HEK293 (cell line): ENCODE data around the gene POU4F1.

Experiments
- CTCF ChIA-PET: fragments of 350-600 bp; formaldehyde crosslinking; extraction: SDS; loops from one replicate; lab custom pipeline; 2021; ENCODE audit warnings: antibody characterized with exemption; lab: Yijun Ruan, JAX
- POLR2A ChIA-PET: fragments of 300-600 bp; formaldehyde crosslinking; extraction: SDS; loops from one replicate; lab custom pipeline; 2020; ENCODE audit warnings: antibody characterized with exemption, inconsistent platforms; lab: Yijun Ruan, JAX
- H3K27ac ChIP-seq: fragments of 200-500 bp; sonication (Bioruptor generic); 2 replicates; pipeline ENCODE4 v1.5.1; 2014; ENCODE audit warnings: low read depth, low read length, control low read depth, inconsistent platforms; ENCODE audit errors: extremely low read depth
- H3K36me3 ChIP-seq, 2 experiments: fragments of 200-500 bp in 1 of 2; sonication (Bioruptor generic) in 1 of 2; 1 replicate in 1 of 2; 2 replicates in 1 of 2; pipeline ENCODE4 v1.5.1; 2014 to 2017; ENCODE audit warnings: inconsistent platforms in 2 of 2, low read length in 2 of 2; ENCODE audit not compliant: control insufficient read depth in 2 of 2, insufficient read depth in 1 of 2
- H3K4me1 ChIP-seq: fragments of 200-500 bp; sonication (Bioruptor generic); 2 replicates; pipeline ENCODE4 v1.5.1; 2014; ENCODE audit warnings: mild to moderate bottlenecking, low read length, inconsistent platforms; ENCODE audit not compliant: control insufficient read depth, insufficient read depth
- H3K4me3 ChIP-seq: 2 replicates; pipeline ENCODE4 v1.5.1; 2011; ENCODE audit warnings: low read depth, mild to moderate bottlenecking, control low read depth, low read length, moderate library complexity
- H3K9me3 ChIP-seq: fragments of 200-500 bp; sonication (Bioruptor generic); 2 replicates; pipeline ENCODE4 v1.5.1; 2014; ENCODE audit warnings: low read depth, low read length, inconsistent platforms; ENCODE audit not compliant: control insufficient read depth, insufficient read depth
- HIC1 ChIP-seq: fragments of 450-650 bp; formaldehyde crosslinking; IDR thresholded peaks from 2 replicates; pipeline ENCODE4 v1.5.1; 2016; ENCODE audit warnings: missing biosample characterization, missing genetic modification characterization
- HOXD13 ChIP-seq: sonication (generic); formaldehyde crosslinking; IDR thresholded peaks from 2 replicates; pipeline ENCODE4 v1.8.0; 2022; ENCODE audit warnings: missing genetic modification reagents, borderline replicate concordance
- KLF17 ChIP-seq: fragments of 450-650 bp; formaldehyde crosslinking; IDR thresholded peaks from 2 replicates; pipeline ENCODE4 v1.5.1; 2016; ENCODE audit warnings: missing biosample characterization, missing genetic modification characterization
- OSR2 ChIP-seq: fragments of 450-650 bp; formaldehyde crosslinking; IDR thresholded peaks from 2 replicates; pipeline ENCODE4 v1.5.1; 2016; ENCODE audit warnings: missing biosample characterization, missing genetic modification characterization
- PRDM1 ChIP-seq: fragments of 450-650 bp; formaldehyde crosslinking; IDR thresholded peaks from 2 replicates; pipeline ENCODE4; 2016; ENCODE audit warnings: missing biosample characterization, missing genetic modification characterization
- PRDM6 ChIP-seq: fragments of 450-650 bp; formaldehyde crosslinking; IDR thresholded peaks from 2 replicates; pipeline ENCODE4 v1.5.1; 2017; ENCODE audit warnings: missing biosample characterization, missing genetic modification characterization
- SETDB1 ChIP-seq: IDR thresholded peaks from one replicate; pipeline ENCODE4 v1.6.1; 2017; ENCODE audit warnings: mild to moderate bottlenecking, low read length, moderate library complexity, mixed read lengths; ENCODE audit not compliant: insufficient read length
- SP3 ChIP-seq: fragments of 450-650 bp; formaldehyde crosslinking; IDR thresholded peaks from 2 replicates; pipeline ENCODE4 v1.5.1; 2016; ENCODE audit warnings: missing biosample characterization, missing genetic modification characterization
- ZNF146 ChIP-seq: fragments of 450-650 bp; formaldehyde crosslinking; IDR thresholded peaks from 2 replicates; pipeline ENCODE4 v1.5.1; 2016; ENCODE audit warnings: missing biosample characterization, missing genetic modification characterization
- ZNF18 ChIP-seq: fragments of 450-650 bp; formaldehyde crosslinking; IDR thresholded peaks from 2 replicates; pipeline ENCODE4 v1.5.1; 2016; ENCODE audit warnings: missing biosample characterization, missing genetic modification characterization
- ZNF214 ChIP-seq: fragments of 450-650 bp; formaldehyde crosslinking; IDR thresholded peaks from 2 replicates; pipeline ENCODE4 v1.5.1; 2017; ENCODE audit warnings: missing biosample characterization, mild to moderate bottlenecking, missing genetic modification characterization, borderline replicate concordance
- ZNF23 ChIP-seq: fragments of 450-650 bp; formaldehyde crosslinking; IDR thresholded peaks from 2 replicates; pipeline ENCODE4 v1.5.1; 2016; ENCODE audit warnings: missing biosample characterization, missing genetic modification characterization, borderline replicate concordance
- ZNF426 ChIP-seq: fragments of 450-650 bp; formaldehyde crosslinking; IDR thresholded peaks from 2 replicates; pipeline ENCODE4 v1.5.1; 2017; ENCODE audit warnings: missing biosample characterization, missing genetic modification characterization, mild to moderate bottlenecking, inconsistent platforms, moderate library complexity
- ZNF433 ChIP-seq: fragments of 450-650 bp; formaldehyde crosslinking; IDR thresholded peaks from 2 replicates; pipeline ENCODE4 v1.5.1; 2016; ENCODE audit warnings: missing biosample characterization, missing genetic modification characterization, low read depth
- ZNF449 ChIP-seq: fragments of 450-650 bp; formaldehyde crosslinking; IDR thresholded peaks from 2 replicates; pipeline ENCODE4 v1.5.1; 2017; ENCODE audit warnings: missing biosample characterization, mild to moderate bottlenecking, missing genetic modification characterization, moderate library complexity
- ZNF521 ChIP-seq: fragments of 450-650 bp; formaldehyde crosslinking; IDR thresholded peaks from 2 replicates; pipeline ENCODE4 v1.5.1; 2017; ENCODE audit warnings: missing biosample characterization, mild to moderate bottlenecking, missing genetic modification characterization
- ZNF596 ChIP-seq: fragments of 450-650 bp; IDR thresholded peaks from 2 replicates; pipeline ENCODE4 v1.5.0; 2018; ENCODE audit warnings: missing biosample characterization, mild to moderate bottlenecking, missing genetic modification characterization, moderate library complexity
- ZNF626 ChIP-seq: fragments of 450-650 bp; sonication (Bioruptor Pico); formaldehyde crosslinking; IDR thresholded peaks from 2 replicates; pipeline ENCODE4 v1.5.1; 2018; ENCODE audit warnings: missing biosample characterization, missing genetic modification characterization, inconsistent platforms
- ZNF658 ChIP-seq: fragments of 450-650 bp; formaldehyde crosslinking; IDR thresholded peaks from 2 replicates; pipeline ENCODE4; 2016; ENCODE audit warnings: missing biosample characterization, missing genetic modification characterization
- ZNF768 ChIP-seq: fragments of 450-650 bp; formaldehyde crosslinking; IDR thresholded peaks from 2 replicates; pipeline ENCODE4 v1.5.1; 2018; ENCODE audit warnings: missing biosample characterization, mild to moderate bottlenecking, missing genetic modification characterization
- ZNF785 ChIP-seq: fragments of 450-650 bp; formaldehyde crosslinking; IDR thresholded peaks from 2 replicates; pipeline ENCODE4 v1.5.1; 2016; ENCODE audit warnings: missing biosample characterization, missing genetic modification characterization
- ZNF791 ChIP-seq: fragments of 450-650 bp; formaldehyde crosslinking; IDR thresholded peaks from 2 replicates; pipeline ENCODE4 v1.5.1; 2016; ENCODE audit warnings: missing biosample characterization, missing genetic modification characterization
- TF ChIP-seq, protein P1 (sequence below): fragments of 450-650 bp; formaldehyde crosslinking; IDR thresholded peaks from 2 replicates; pipeline ENCODE4 v1.5.1; 2017; ENCODE audit warnings: missing biosample characterization, missing genetic modification characterization
- TF ChIP-seq, protein P2 (sequence below): fragments of 450-650 bp; formaldehyde crosslinking; conservative IDR thresholded peaks from 2 replicates; pipeline ENCODE4 v1.5.1; 2016; ENCODE audit warnings: low read depth, missing biosample characterization, missing genetic modification characterization

POU4F1 gene

DNA sequence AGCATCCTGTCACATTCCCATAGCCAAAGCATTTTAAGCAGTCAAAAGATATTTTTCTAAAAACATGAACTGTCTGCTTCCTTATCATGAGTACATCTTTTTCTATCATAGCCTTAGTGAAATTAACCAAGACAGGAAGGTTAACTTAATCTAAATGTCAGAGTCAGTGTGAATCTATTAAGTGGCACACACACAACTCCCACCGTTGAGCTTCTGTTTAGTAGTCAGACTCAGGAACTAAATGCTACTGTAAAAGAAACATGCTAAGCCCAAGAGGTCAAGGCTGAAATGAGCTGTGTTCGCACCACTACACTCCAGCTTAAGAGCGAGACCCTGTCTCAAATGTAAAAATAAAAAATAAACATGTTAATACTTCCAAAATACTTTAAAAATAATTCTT is 7.7 kb upstream of the POU4F1 start:
- no peaks in the 10 kb centered on the region for H3K9me3 ChIP-seq
- CTCF ChIA-PET = no interaction called here
- no peak overlapping the region for H3K4me3 ChIP-seq
- POLR2A ChIA-PET = interaction anchor here (0.6 kb wide), 1 partner anchor 813 kb away, joined by 3 read pairs; no protein-coding TSS in a partner anchor
- no peak overlapping the region for H3K27ac ChIP-seq
- TF ChIP-seq ZNF18 = peak; percentile 61; the same call in 1 of the 2 replicates
- peak; percentile 93 for TF ChIP-seq OSR2 (tag by site-specific recombination)
- no peak for TF ChIP-seq ZNF521 (tag by site-specific recombination)
- no peak for TF ChIP-seq ZNF596
- no peak for TF ChIP-seq PRDM1 (tag by site-specific recombination)
- TF ChIP-seq, protein P1, sequence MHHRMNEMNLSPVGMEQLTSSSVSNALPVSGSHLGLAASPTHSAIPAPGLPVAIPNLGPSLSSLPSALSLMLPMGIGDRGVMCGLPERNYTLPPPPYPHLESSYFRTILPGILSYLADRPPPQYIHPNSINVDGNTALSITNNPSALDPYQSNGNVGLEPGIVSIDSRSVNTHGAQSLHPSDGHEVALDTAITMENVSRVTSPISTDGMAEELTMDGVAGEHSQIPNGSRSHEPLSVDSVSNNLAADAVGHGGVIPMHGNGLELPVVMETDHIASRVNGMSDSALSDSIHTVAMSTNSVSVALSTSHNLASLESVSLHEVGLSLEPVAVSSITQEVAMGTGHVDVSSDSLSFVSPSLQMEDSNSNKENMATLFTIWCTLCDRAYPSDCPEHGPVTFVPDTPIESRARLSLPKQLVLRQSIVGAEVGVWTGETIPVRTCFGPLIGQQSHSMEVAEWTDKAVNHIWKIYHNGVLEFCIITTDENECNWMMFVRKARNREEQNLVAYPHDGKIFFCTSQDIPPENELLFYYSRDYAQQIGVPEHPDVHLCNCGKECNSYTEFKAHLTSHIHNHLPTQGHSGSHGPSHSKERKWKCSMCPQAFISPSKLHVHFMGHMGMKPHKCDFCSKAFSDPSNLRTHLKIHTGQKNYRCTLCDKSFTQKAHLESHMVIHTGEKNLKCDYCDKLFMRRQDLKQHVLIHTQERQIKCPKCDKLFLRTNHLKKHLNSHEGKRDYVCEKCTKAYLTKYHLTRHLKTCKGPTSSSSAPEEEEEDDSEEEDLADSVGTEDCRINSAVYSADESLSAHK = no peak
- TF ChIP-seq ZNF768 = no peak
- TF ChIP-seq ZNF658 (tag by site-specific recombination) = no peak
- TF ChIP-seq ZNF791 (tag by site-specific recombination) = no peak
- TF ChIP-seq ZNF433 (tag by site-specific recombination) = no peak
- TF ChIP-seq ZNF785 (tag by site-specific recombination) = no peak
- no peak for TF ChIP-seq ZNF146
- TF ChIP-seq ZNF626 (tag by site-specific recombination) = no peak
- TF ChIP-seq ZNF214 (tag by site-specific recombination) = no peak
- TF ChIP-seq SETDB1 = peak; percentile 23
- TF ChIP-seq ZNF23 (tag by site-specific recombination) = no peak
- no peak for TF ChIP-seq SP3
- no peak for TF ChIP-seq PRDM6 (tag by site-specific recombination)
- TF ChIP-seq, protein P2, sequence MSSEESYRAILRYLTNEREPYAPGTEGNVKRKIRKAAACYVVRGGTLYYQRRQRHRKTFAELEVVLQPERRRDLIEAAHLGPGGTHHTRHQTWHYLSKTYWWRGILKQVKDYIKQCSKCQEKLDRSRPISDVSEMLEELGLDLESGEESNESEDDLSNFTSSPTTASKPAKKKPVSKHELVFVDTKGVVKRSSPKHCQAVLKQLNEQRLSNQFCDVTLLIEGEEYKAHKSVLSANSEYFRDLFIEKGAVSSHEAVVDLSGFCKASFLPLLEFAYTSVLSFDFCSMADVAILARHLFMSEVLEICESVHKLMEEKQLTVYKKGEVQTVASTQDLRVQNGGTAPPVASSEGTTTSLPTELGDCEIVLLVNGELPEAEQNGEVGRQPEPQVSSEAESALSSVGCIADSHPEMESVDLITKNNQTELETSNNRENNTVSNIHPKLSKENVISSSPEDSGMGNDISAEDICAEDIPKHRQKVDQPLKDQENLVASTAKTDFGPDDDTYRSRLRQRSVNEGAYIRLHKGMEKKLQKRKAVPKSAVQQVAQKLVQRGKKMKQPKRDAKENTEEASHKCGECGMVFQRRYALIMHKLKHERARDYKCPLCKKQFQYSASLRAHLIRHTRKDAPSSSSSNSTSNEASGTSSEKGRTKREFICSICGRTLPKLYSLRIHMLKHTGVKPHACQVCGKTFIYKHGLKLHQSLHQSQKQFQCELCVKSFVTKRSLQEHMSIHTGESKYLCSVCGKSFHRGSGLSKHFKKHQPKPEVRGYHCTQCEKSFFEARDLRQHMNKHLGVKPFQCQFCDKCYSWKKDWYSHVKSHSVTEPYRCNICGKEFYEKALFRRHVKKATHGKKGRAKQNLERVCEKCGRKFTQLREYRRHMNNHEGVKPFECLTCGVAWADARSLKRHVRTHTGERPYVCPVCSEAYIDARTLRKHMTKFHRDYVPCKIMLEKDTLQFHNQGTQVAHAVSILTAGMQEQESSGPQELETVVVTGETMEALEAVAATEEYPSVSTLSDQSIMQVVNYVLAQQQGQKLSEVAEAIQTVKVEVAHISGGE (tag by site-specific recombination) = no peak
- no peak for TF ChIP-seq ZNF426
- TF ChIP-seq HOXD13 (CRISPR knock-in tag) = no peak
- no peak for TF ChIP-seq HIC1 (tag by site-specific recombination)
- no peak for TF ChIP-seq ZNF449 (tag by site-specific recombination)
- no peak for TF ChIP-seq KLF17 (tag by site-specific recombination)
- H3K4me1 ChIP-seq = no peaks in the 10 kb centered on the region
- H3K36me3 ChIP-seq = peaks cover 0 to 24% of the 10 kb centered on the region in 2 experiments; a peak in 1 of 3 replicates
